ENCODE measurements around the gene BAZ1A.

Gene BAZ1A

GRCh38 chr14:34723867-34724266 is 151.3 kb downstream of the BAZ1A start:
- H3K4me1 ChIP-seq (ENCODE audit: control insufficient read depth, insufficient read depth, low read length, unreplicated experiment) = peaks cover 12% of the 10 kb centered on the region
- H3K79me2 ChIP-seq (ENCODE audit: control insufficient read depth, insufficient read depth, low read length, unreplicated experiment) = no peaks in the 10 kb centered on the region
- no peaks in the 10 kb centered on the region for H3K36me3 ChIP-seq (ENCODE audit: insufficient read depth, low read length)
- H3K27ac ChIP-seq (ENCODE audit: low read depth, low read length) = no peak overlapping the region
- H3K4me3 ChIP-seq (ENCODE audit: low read depth, low read length) = no peak overlapping the region
- no peak overlapping the region for H2AFZ ChIP-seq (ENCODE audit: low read length, unreplicated experiment)
- H3K27me3 ChIP-seq (ENCODE audit: insufficient read depth, low read length) = no peaks in the 10 kb centered on the region

GRCh38 chr14:34722723-34723545 is 152.2 kb downstream of the BAZ1A start:
- Histone ChIP-seq H3K4me1 (ENCODE audit: control insufficient read depth, insufficient read depth, low read length, unreplicated experiment) (peaks cover 14% of the 10 kb centered on the region), H3K27me3 (ENCODE audit: insufficient read depth, low read length) (no peaks in the 10 kb centered on the region), H3K36me3 (ENCODE audit: insufficient read depth, low read length) (no peaks in the 10 kb centered on the region), H3K27ac (ENCODE audit: low read depth, low read length) (no peak overlapping the region), H2AFZ (ENCODE audit: low read length, unreplicated experiment) (peak overlapping the region; percentile 97), H3K79me2 (ENCODE audit: control insufficient read depth, insufficient read depth, low read length, unreplicated experiment) (no peaks in the 10 kb centered on the region), H3K4me3 (ENCODE audit: low read depth, low read length) (no peak overlapping the region)

GRCh38 chr14:34721129-34721528 is 154.0 kb downstream of the BAZ1A start:
- Histone ChIP-seq H3K4me1 (ENCODE audit: control insufficient read depth, insufficient read depth, low read length, unreplicated experiment) (peaks cover 14% of the 10 kb centered on the region), H2AFZ (ENCODE audit: low read length, unreplicated experiment) (no peak overlapping the region)

GRCh38 chr14:34718750-34719304 is 156.3 kb downstream of the BAZ1A start:
- H3K36me3 ChIP-seq (ENCODE audit: insufficient read depth, low read length) = no peaks in the 10 kb centered on the region
- H3K27me3 ChIP-seq (ENCODE audit: insufficient read depth, low read length) = no peaks in the 10 kb centered on the region
- peak overlapping the region; percentile 7 for H2AFZ ChIP-seq (ENCODE audit: low read length, unreplicated experiment)
- H3K27ac ChIP-seq (ENCODE audit: low read depth, low read length) = no peak overlapping the region
- H3K79me2 ChIP-seq (ENCODE audit: control insufficient read depth, insufficient read depth, low read length, unreplicated experiment) = peaks cover 2% of the 10 kb centered on the region
- H3K4me3 ChIP-seq (ENCODE audit: low read depth, low read length) = no peak overlapping the region
- peaks cover 23% of the 10 kb centered on the region for H3K4me1 ChIP-seq (ENCODE audit: control insufficient read depth, insufficient read depth, low read length, unreplicated experiment)

More at GRCh38 chr14:34721129-34721528, 154.0 kb downstream of the BAZ1A start:
- Histone ChIP-seq H3K27me3 (ENCODE audit: insufficient read depth, low read length) (no peaks in the 10 kb centered on the region), H3K36me3 (ENCODE audit: insufficient read depth, low read length) (no peaks in the 10 kb centered on the region), H3K79me2 (ENCODE audit: control insufficient read depth, insufficient read depth, low read length, unreplicated experiment) (no peaks in the 10 kb centered on the region), H3K4me3 (ENCODE audit: low read depth, low read length) (no peak overlapping the region), H3K27ac (ENCODE audit: low read depth, low read length) (no peak overlapping the region)

GRCh38 chr14:34715127-34715863 is 159.9 kb downstream of the BAZ1A start:
- Histone ChIP-seq H3K27me3 (ENCODE audit: insufficient read depth, low read length) (no peaks in the 10 kb centered on the region), H3K27ac (ENCODE audit: low read depth, low read length) (peak overlapping the region; percentile 87; the same call in 1 of the 2 replicates), H3K79me2 (ENCODE audit: control insufficient read depth, insufficient read depth, low read length, unreplicated experiment) (peaks cover 25% of the 10 kb centered on the region), H2AFZ (ENCODE audit: low read length, unreplicated experiment) (peak overlapping the region; percentile 6), H3K36me3 (ENCODE audit: insufficient read depth, low read length) (peaks cover 15% of the 10 kb centered on the region), H3K4me1 (ENCODE audit: control insufficient read depth, insufficient read depth, low read length, unreplicated experiment) (peaks cover 45% of the 10 kb centered on the region), H3K4me3 (ENCODE audit: low read depth, low read length) (peak overlapping the region; percentile 93)

- peak within 1 kb of the TSS; percentile 90 for H2AFZ ChIP-seq (ENCODE audit: low read length, unreplicated experiment)
- H3K4me3 ChIP-seq (ENCODE audit: low read depth, low read length) = peak within 1 kb of the TSS; percentile 93
- peaks cover 18% of the 10 kb centered on the region for H3K36me3 ChIP-seq (ENCODE audit: insufficient read depth, low read length)
- H3K27me3 ChIP-seq (ENCODE audit: insufficient read depth, low read length) = no peaks in the 10 kb centered on the region
- H3K79me2 ChIP-seq (ENCODE audit: control insufficient read depth, insufficient read depth, low read length, unreplicated experiment) = peaks cover 25% of the 10 kb centered on the region
- peak within 1 kb of the TSS; percentile 87 for H3K27ac ChIP-seq (ENCODE audit: low read depth, low read length)
- H3K4me1 ChIP-seq (ENCODE audit: control insufficient read depth, insufficient read depth, low read length, unreplicated experiment) = peaks cover 50% of the 10 kb centered on the region
Measured at GRCh38 chr14:34714320-34715126, 160.6 kb downstream of the BAZ1A start, which contains the start of gene CFL2. CFL2 (minus strand) TSS chr14:34714593; CDS start chr14:34714540, 53 bp downstream.

- Histone ChIP-seq H3K4me3 (ENCODE audit: low read depth, low read length) (peak overlapping the region; percentile 93), H3K27me3 (ENCODE audit: insufficient read depth, low read length) (no peaks in the 10 kb centered on the region), H3K79me2 (ENCODE audit: control insufficient read depth, insufficient read depth, low read length, unreplicated experiment) (peaks cover 25% of the 10 kb centered on the region), H3K36me3 (ENCODE audit: insufficient read depth, low read length) (peaks cover 18% of the 10 kb centered on the region), H2AFZ (ENCODE audit: low read length, unreplicated experiment) (peak overlapping the region; percentile 19), H3K4me1 (ENCODE audit: control insufficient read depth, insufficient read depth, low read length, unreplicated experiment) (peaks cover 47% of the 10 kb centered on the region), H3K27ac (ENCODE audit: low read depth, low read length) (peak overlapping the region; percentile 87)
Measured at GRCh38 chr14:34713681-34714319, 161.4 kb downstream of the BAZ1A start.

GRCh38 chr14:34713122-34713680 is 162.0 kb downstream of the BAZ1A start:
- peak overlapping the region; percentile 93 for H3K4me3 ChIP-seq (ENCODE audit: low read depth, low read length)
- H3K27ac ChIP-seq (ENCODE audit: low read depth, low read length) = peak overlapping the region; percentile 87
- no peaks in the 10 kb centered on the region for H3K27me3 ChIP-seq (ENCODE audit: insufficient read depth, low read length)
- H3K79me2 ChIP-seq (ENCODE audit: control insufficient read depth, insufficient read depth, low read length, unreplicated experiment) = peaks cover 25% of the 10 kb centered on the region
- peaks cover 18% of the 10 kb centered on the region for H3K36me3 ChIP-seq (ENCODE audit: insufficient read depth, low read length)
- H3K4me1 ChIP-seq (ENCODE audit: control insufficient read depth, insufficient read depth, low read length, unreplicated experiment) = peaks cover 45% of the 10 kb centered on the region
- peak overlapping the region; percentile 20 for H2AFZ ChIP-seq (ENCODE audit: low read length, unreplicated experiment)

GRCh38 chr14:34711796-34712712 is 163.1 kb downstream of the BAZ1A start:
- H3K27ac ChIP-seq (ENCODE audit: low read depth, low read length) = peak overlapping the region; percentile 74

More at GRCh38 chr14:34711796-34712712, 163.1 kb downstream of the BAZ1A start:
- peaks cover 25% of the 10 kb centered on the region for H3K79me2 ChIP-seq (ENCODE audit: control insufficient read depth, insufficient read depth, low read length, unreplicated experiment)
- peak overlapping the region; percentile 93 for H3K4me3 ChIP-seq (ENCODE audit: low read depth, low read length)
- H3K4me1 ChIP-seq (ENCODE audit: control insufficient read depth, insufficient read depth, low read length, unreplicated experiment) = peaks cover 45% of the 10 kb centered on the region
- peaks cover 18% of the 10 kb centered on the region for H3K36me3 ChIP-seq (ENCODE audit: insufficient read depth, low read length)
- no peak overlapping the region for H2AFZ ChIP-seq (ENCODE audit: low read length, unreplicated experiment)
- H3K27me3 ChIP-seq (ENCODE audit: insufficient read depth, low read length) = no peaks in the 10 kb centered on the region

Measured in ACC112 (cell line).